ENCODE results near the gene ENHO.

The ENHO gene

GRCh38 chr9:34498553-34498952 is 24.2 kb downstream of the ENHO start:
- Histone ChIP-seq H3K9me3 (ENCODE audit: insufficient read depth, low read length) (no peaks in the 10 kb centered on the region), H3K4me3 (ENCODE audit: insufficient read length, low read depth) (no peak overlapping the region), H3K9ac (ENCODE audit: insufficient read length, low read depth) (no peak overlapping the region), H3K27me3 (ENCODE audit: insufficient read depth, insufficient read length) (peaks cover 11% of the 10 kb centered on the region), H3K36me3 (ENCODE audit: insufficient read depth, insufficient read length, low read length) (no peaks in the 10 kb centered on the region), H3K4me1 (ENCODE audit: insufficient read depth, insufficient read length) (no peaks in the 10 kb centered on the region)
- no peak for TF ChIP-seq ZNF274 (IDR thresholded peaks at IDR 0.05; ENCODE audit: low read depth, low read length)
- no peak for TF ChIP-seq YY1 (IDR thresholded peaks at IDR 0.05; ENCODE audit: insufficient read depth, insufficient read length)
- TF ChIP-seq SUZ12 (IDR thresholded peaks at IDR 0.05; ENCODE audit: extremely low read depth, insufficient read depth, insufficient read length): no peak
- no peak for DNase-seq (ENCODE audit: low read depth, low spot score)

- Histone ChIP-seq H3K9me3 (ENCODE audit: insufficient read depth, low read length) (no peaks in the 10 kb centered on the region), H3K27me3 (ENCODE audit: insufficient read depth, insufficient read length) (peaks cover 11% of the 10 kb centered on the region), H3K4me1 (ENCODE audit: insufficient read depth, insufficient read length) (no peaks in the 10 kb centered on the region), H3K36me3 (ENCODE audit: insufficient read depth, insufficient read length, low read length) (no peaks in the 10 kb centered on the region), H3K9ac (ENCODE audit: insufficient read length, low read depth) (no peak overlapping the region), H3K4me3 (ENCODE audit: insufficient read length, low read depth) (no peak overlapping the region)
- no peak for DNase-seq (ENCODE audit: low read depth, low spot score)
- TF ChIP-seq SUZ12 (IDR thresholded peaks at IDR 0.05; ENCODE audit: extremely low read depth, insufficient read depth, insufficient read length): no peak
- no peak for TF ChIP-seq YY1 (IDR thresholded peaks at IDR 0.05; ENCODE audit: insufficient read depth, insufficient read length)
- no peak for TF ChIP-seq ZNF274 (IDR thresholded peaks at IDR 0.05; ENCODE audit: low read depth, low read length)
These were observed 26.6 kb downstream of the ENHO start for GRCh38 chr9:34496149-34496712.

DNA sequence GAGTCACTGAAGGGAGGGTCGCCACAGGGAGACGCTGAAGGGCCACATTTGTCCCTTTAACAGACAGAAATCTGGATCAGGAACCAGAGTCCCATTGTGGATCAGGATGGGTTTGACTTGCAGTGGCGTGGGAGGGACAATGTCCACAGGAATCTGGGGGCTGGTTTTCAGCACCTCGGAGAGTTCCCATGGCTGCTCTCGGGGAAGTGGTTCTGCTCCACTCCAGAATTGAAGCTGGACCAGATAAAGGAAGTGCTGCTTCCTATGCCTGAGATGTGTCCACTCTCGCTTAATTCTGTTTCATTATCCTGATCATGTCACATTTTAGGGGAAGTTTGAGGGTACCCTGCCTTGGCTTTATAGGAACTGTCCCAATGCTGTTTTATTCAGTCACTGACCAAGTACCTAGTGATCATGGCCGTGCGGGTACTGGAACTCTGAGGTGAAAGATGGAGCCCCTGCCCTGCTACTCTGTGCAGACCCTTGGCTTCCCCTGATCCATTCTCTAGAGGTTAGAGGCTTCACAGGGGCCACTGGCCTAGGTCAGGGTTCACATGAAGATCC is 28.7 kb downstream of the ENHO start:
- Histone ChIP-seq H3K4me1 (ENCODE audit: insufficient read depth, insufficient read length) (no peaks in the 10 kb centered on the region), H3K9me3 (ENCODE audit: insufficient read depth, low read length) (no peaks in the 10 kb centered on the region), H3K36me3 (ENCODE audit: insufficient read depth, insufficient read length, low read length) (no peaks in the 10 kb centered on the region), H3K27me3 (ENCODE audit: insufficient read depth, insufficient read length) (no peaks in the 10 kb centered on the region), H3K4me3 (ENCODE audit: insufficient read length, low read depth) (no peak overlapping the region), H3K9ac (ENCODE audit: insufficient read length, low read depth) (no peak overlapping the region)
- TF ChIP-seq SUZ12 (IDR thresholded peaks at IDR 0.05; ENCODE audit: extremely low read depth, insufficient read depth, insufficient read length) (no peak), YY1 (IDR thresholded peaks at IDR 0.05; ENCODE audit: insufficient read depth, insufficient read length) (no peak), ZNF274 (IDR thresholded peaks at IDR 0.05; ENCODE audit: low read depth, low read length) (no peak)
- DNase-seq (ENCODE audit: low read depth, low spot score): no peak

GRCh38 chr9:34492051-34492450 is 30.7 kb downstream of the ENHO start:
- H3K27me3 ChIP-seq (ENCODE audit: insufficient read depth, insufficient read length): peaks cover 3% of the 10 kb centered on the region
- DNase-seq (ENCODE audit: low read depth, low spot score): no peak
- no peaks in the 10 kb centered on the region for H3K36me3 ChIP-seq (ENCODE audit: insufficient read depth, insufficient read length, low read length)
- no peak overlapping the region for H3K4me3 ChIP-seq (ENCODE audit: insufficient read length, low read depth)
- no peaks in the 10 kb centered on the region for H3K9me3 ChIP-seq (ENCODE audit: insufficient read depth, low read length)
- H3K9ac ChIP-seq (ENCODE audit: insufficient read length, low read depth): no peak overlapping the region
- TF ChIP-seq SUZ12 (IDR thresholded peaks at IDR 0.05; ENCODE audit: extremely low read depth, insufficient read depth, insufficient read length) (no peak), ZNF274 (IDR thresholded peaks at IDR 0.05; ENCODE audit: low read depth, low read length) (no peak), YY1 (IDR thresholded peaks at IDR 0.05; ENCODE audit: insufficient read depth, insufficient read length) (no peak)
- no peaks in the 10 kb centered on the region for H3K4me1 ChIP-seq (ENCODE audit: insufficient read depth, insufficient read length)

DNA sequence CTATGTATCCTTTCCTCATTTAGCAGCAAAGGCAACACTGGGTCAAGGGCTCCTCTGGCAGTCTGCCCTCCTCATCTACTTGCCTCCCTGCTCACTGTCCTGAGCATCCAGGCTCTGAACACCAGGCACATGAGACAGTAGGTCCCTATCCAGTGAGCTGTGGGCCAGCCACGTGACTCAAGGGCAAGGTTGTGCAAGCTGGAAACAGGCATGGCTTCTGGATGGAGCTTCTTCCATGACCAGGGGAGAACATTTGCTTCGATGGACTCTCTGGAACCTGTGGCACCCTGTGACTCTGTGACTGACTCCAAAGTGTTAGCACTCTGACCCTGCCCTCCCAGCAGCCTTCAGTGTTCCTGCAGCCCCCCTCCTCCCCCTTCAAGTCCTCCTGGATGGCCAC is 31.2 kb downstream of the ENHO start:
- Histone ChIP-seq H3K4me1 (ENCODE audit: insufficient read depth, insufficient read length) (no peaks in the 10 kb centered on the region), H3K9me3 (ENCODE audit: insufficient read depth, low read length) (no peaks in the 10 kb centered on the region), H3K4me3 (ENCODE audit: insufficient read length, low read depth) (no peak overlapping the region), H3K9ac (ENCODE audit: insufficient read length, low read depth) (no peak overlapping the region), H3K36me3 (ENCODE audit: insufficient read depth, insufficient read length, low read length) (no peaks in the 10 kb centered on the region), H3K27me3 (ENCODE audit: insufficient read depth, insufficient read length) (peaks cover 3% of the 10 kb centered on the region)
- no peak for DNase-seq (ENCODE audit: low read depth, low spot score)
- TF ChIP-seq ZNF274 (IDR thresholded peaks at IDR 0.05; ENCODE audit: low read depth, low read length) (no peak), YY1 (IDR thresholded peaks at IDR 0.05; ENCODE audit: insufficient read depth, insufficient read length) (no peak), SUZ12 (IDR thresholded peaks at IDR 0.05; ENCODE audit: extremely low read depth, insufficient read depth, insufficient read length) (no peak)

DNA sequence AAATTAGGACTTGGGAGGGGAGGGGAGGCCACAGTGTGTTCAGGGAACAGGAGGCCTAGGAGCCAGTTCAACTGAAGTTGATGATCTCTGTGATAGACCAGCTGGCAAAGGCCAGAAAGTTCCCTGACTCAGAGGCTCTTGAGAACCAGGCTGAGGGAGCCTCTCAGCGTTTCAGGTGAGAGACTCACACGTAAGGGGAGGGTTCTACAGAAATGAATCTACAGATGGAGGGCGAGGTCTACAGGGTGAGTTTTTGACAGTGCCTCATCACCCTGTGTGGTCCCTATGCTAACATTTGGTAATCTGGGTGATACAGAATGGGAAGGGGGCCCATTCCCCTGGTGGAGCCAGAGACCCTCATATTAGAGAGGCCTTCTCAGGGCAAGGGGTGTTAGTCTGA is 32.0 kb downstream of the ENHO start:
- Histone ChIP-seq H3K4me3 (ENCODE audit: insufficient read length, low read depth) (no peak overlapping the region), H3K9ac (ENCODE audit: insufficient read length, low read depth) (no peak overlapping the region), H3K9me3 (ENCODE audit: insufficient read depth, low read length) (no peaks in the 10 kb centered on the region), H3K36me3 (ENCODE audit: insufficient read depth, insufficient read length, low read length) (no peaks in the 10 kb centered on the region), H3K27me3 (ENCODE audit: insufficient read depth, insufficient read length) (peaks cover 3% of the 10 kb centered on the region), H3K4me1 (ENCODE audit: insufficient read depth, insufficient read length) (no peaks in the 10 kb centered on the region)
- no peak for TF ChIP-seq ZNF274 (IDR thresholded peaks at IDR 0.05; ENCODE audit: low read depth, low read length)
- no peak for TF ChIP-seq SUZ12 (IDR thresholded peaks at IDR 0.05; ENCODE audit: extremely low read depth, insufficient read depth, insufficient read length)
- no peak for TF ChIP-seq YY1 (IDR thresholded peaks at IDR 0.05; ENCODE audit: insufficient read depth, insufficient read length)
- no peak for DNase-seq (ENCODE audit: low read depth, low spot score)

DNA sequence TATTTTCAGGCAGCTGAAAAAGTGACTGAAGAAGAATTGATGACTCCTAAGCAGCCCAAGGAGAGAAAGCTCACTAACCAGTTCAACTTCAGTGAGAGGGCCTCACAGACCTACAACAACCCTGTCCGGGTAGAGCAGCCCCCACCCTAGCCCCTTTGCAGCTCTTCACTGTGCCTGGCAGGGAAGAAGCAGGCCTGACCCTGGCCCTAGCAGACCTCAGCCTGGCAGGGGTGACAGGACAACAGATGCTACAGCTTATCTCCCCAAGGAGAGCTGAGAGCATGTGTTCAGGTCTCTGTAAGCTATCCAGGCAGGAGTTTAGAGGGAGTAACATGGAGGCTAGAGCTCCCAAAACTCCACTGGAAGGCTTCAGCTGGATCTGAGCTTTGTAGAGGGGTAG is 32.4 kb downstream of the ENHO start:
- H3K4me1 ChIP-seq (ENCODE audit: insufficient read depth, insufficient read length): no peaks in the 10 kb centered on the region
- no peak for TF ChIP-seq YY1 (IDR thresholded peaks at IDR 0.05; ENCODE audit: insufficient read depth, insufficient read length)
- no peak for TF ChIP-seq ZNF274 (IDR thresholded peaks at IDR 0.05; ENCODE audit: low read depth, low read length)
- TF ChIP-seq SUZ12 (IDR thresholded peaks at IDR 0.05; ENCODE audit: extremely low read depth, insufficient read depth, insufficient read length): no peak
- no peak overlapping the region for H3K4me3 ChIP-seq (ENCODE audit: insufficient read length, low read depth)

More for the DNA sequence above, 32.4 kb downstream of the ENHO start:
- no peaks in the 10 kb centered on the region for H3K9me3 ChIP-seq (ENCODE audit: insufficient read depth, low read length)
- DNase-seq (ENCODE audit: low read depth, low spot score): no peak
- H3K36me3 ChIP-seq (ENCODE audit: insufficient read depth, insufficient read length, low read length): no peaks in the 10 kb centered on the region
- H3K9ac ChIP-seq (ENCODE audit: insufficient read length, low read depth): no peak overlapping the region
- peaks cover 3% of the 10 kb centered on the region for H3K27me3 ChIP-seq (ENCODE audit: insufficient read depth, insufficient read length)
